ENCODE data around the gene LRRC1. TPM values are rescaled to one million over a fixed set of nuclear protein-coding genes. Genes with fewer than 3 reads are reported as not detected.

Gene LRRC1
- total RNA-seq, 1 experiment from 2014 or later: 18.1 TPM

- Histone ChIP-seq H3K9me3 (ENCODE audit: low read length) (no peaks in the 10 kb centered on the region), H3K79me2 (ENCODE audit: low read length) (no peaks in the 10 kb centered on the region), H3K27me3 (ENCODE audit: low read length) (no peaks in the 10 kb centered on the region), H3K9ac (ENCODE audit: low read length) (no peak overlapping the region), H3K27ac (ENCODE audit: low read length) (no peak overlapping the region), H3K4me3 (ENCODE audit: low read length) (no peak overlapping the region), H3K4me2 (ENCODE audit: low read length) (no peak overlapping the region), H3K36me3 (ENCODE audit: low read depth, low read length) (no peaks in the 10 kb centered on the region), H3K9me2 (replicated peaks; ENCODE audit: low read length) (no peaks in the 10 kb centered on the region), H2AFZ (ENCODE audit: low read length) (no peak overlapping the region), H3F3A (ENCODE audit: low read length, unreplicated experiment) (no peaks in the 10 kb centered on the region), H4K20me1 (ENCODE audit: low read length) (no peaks in the 10 kb centered on the region), H3K4me1 (ENCODE audit: insufficient read depth, low read length) (no peaks in the 10 kb centered on the region)
- DNase-seq: no peak
- TF ChIP-seq EZH2 (IDR thresholded peaks at IDR 0.05; ENCODE audit: low read length, unreplicated experiment) (no peak), CTCF (conservative IDR thresholded peaks at IDR 0.05; ENCODE audit: low read depth, low read length) (no peak), EZH2phosphoT487 (IDR thresholded peaks at IDR 0.05; ENCODE audit: borderline replicate concordance, low read length) (no peak)
- CTCF ChIA-PET: no interaction called here
- no peak for ATAC-seq
- no TSS peak for BruUV-seq (replicated peaks)
- POLR2A ChIA-PET (ENCODE audit: unreplicated experiment): no interaction called here
- intact Hi-C loops (cut with micrococcal nuclease): no loop called here
Observed at GRCh38 chr6:53766930-53767329, 27.9 kb upstream of the LRRC1 start.

GRCh38 chr6:53767941-53768340 lies 26.9 kb upstream of the LRRC1 start:
- Histone ChIP-seq H3K4me2 (ENCODE audit: low read length) (no peak overlapping the region), H3K4me1 (ENCODE audit: insufficient read depth, low read length) (no peaks in the 10 kb centered on the region), H3K9me3 (ENCODE audit: low read length) (no peaks in the 10 kb centered on the region), H3K27me3 (ENCODE audit: low read length) (no peaks in the 10 kb centered on the region), H3K79me2 (ENCODE audit: low read length) (no peaks in the 10 kb centered on the region), H3K36me3 (ENCODE audit: low read depth, low read length) (no peaks in the 10 kb centered on the region), H3K4me3 (ENCODE audit: low read length) (no peak overlapping the region), H3K27ac (ENCODE audit: low read length) (no peak overlapping the region), H3K9ac (ENCODE audit: low read length) (no peak overlapping the region), H3F3A (ENCODE audit: low read length, unreplicated experiment) (no peaks in the 10 kb centered on the region), H4K20me1 (ENCODE audit: low read length) (no peaks in the 10 kb centered on the region), H2AFZ (ENCODE audit: low read length) (no peak overlapping the region), H3K9me2 (replicated peaks; ENCODE audit: low read length) (no peaks in the 10 kb centered on the region)
- DNase-seq (no peak), ATAC-seq (no peak)
- ChIA-PET POLR2A (ENCODE audit: unreplicated experiment) (no interaction called here), CTCF (no interaction called here)
- BruUV-seq (replicated peaks): no TSS peak
- intact Hi-C loops (cut with micrococcal nuclease): no loop called here
- TF ChIP-seq EZH2phosphoT487 (IDR thresholded peaks at IDR 0.05; ENCODE audit: borderline replicate concordance, low read length) (no peak), CTCF (conservative IDR thresholded peaks at IDR 0.05; ENCODE audit: low read depth, low read length) (no peak), EZH2 (IDR thresholded peaks at IDR 0.05; ENCODE audit: low read length, unreplicated experiment) (no peak)

- Histone ChIP-seq H3K79me2 (ENCODE audit: low read length) (no peaks in the 10 kb centered on the region), H3F3A (ENCODE audit: low read length, unreplicated experiment) (no peaks in the 10 kb centered on the region), H3K4me3 (ENCODE audit: low read length) (no peak overlapping the region), H3K4me1 (ENCODE audit: insufficient read depth, low read length) (no peaks in the 10 kb centered on the region), H4K20me1 (ENCODE audit: low read length) (no peaks in the 10 kb centered on the region), H3K9me2 (replicated peaks; ENCODE audit: low read length) (no peaks in the 10 kb centered on the region), H3K27me3 (ENCODE audit: low read length) (no peaks in the 10 kb centered on the region), H3K4me2 (ENCODE audit: low read length) (no peak overlapping the region), H3K9ac (ENCODE audit: low read length) (no peak overlapping the region), H3K36me3 (ENCODE audit: low read depth, low read length) (no peaks in the 10 kb centered on the region), H3K9me3 (ENCODE audit: low read length) (no peaks in the 10 kb centered on the region), H3K27ac (ENCODE audit: low read length) (no peak overlapping the region), H2AFZ (ENCODE audit: low read length) (no peak overlapping the region)
- CTCF ChIA-PET: no interaction called here
- no TSS peak for BruUV-seq (replicated peaks)
- no peak for TF ChIP-seq EZH2 (IDR thresholded peaks at IDR 0.05; ENCODE audit: low read length, unreplicated experiment)
- TF ChIP-seq EZH2phosphoT487 (IDR thresholded peaks at IDR 0.05; ENCODE audit: borderline replicate concordance, low read length): no peak
- POLR2A ChIA-PET (ENCODE audit: unreplicated experiment): no interaction called here
- DNase-seq: no peak
- intact Hi-C loops (cut with micrococcal nuclease): no loop called here
- ATAC-seq: no peak
Observed at GRCh38 chr6:53768636-53769035, 26.2 kb upstream of the LRRC1 start.

Measured in PC-3 (cell line).